Measurements from ENCODE around the gene SLC7A8. TPM values are rescaled to one million over a fixed set of nuclear protein-coding genes. Genes with fewer than 3 reads are reported as not detected.

SLC7A8 gene
- total RNA-seq, 1 experiment from 2014 or later = not detected

DNA sequence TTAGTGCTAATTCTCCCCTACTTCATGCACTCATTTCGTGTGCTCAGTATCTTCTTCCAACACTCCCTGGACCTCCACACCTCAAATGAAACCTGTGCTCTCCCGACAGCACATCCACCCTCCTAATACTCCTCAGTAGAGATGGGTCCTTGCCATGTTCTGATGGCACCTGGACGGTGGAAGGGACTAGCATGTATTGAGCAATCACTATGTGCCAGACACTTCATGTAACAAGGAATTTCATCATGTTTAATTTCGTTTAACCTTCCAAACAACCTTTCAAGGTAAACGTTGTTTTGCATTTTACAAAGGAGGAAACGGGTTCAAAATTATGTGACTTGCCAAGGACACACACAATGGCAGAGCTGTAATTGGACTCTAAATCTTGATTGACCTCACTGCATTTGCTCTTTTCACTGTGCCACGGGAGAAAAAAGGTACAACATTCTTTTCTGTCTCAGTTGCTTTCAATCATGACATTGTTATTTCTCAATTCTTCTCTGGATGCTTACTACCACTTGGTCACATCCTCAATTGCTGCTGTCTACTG is 12.2 kb upstream of the SLC7A8 start:
- H3K9me3 Mint-ChIP-seq (ENCODE audit: low read depth, unreplicated experiment) = no peaks in the 10 kb centered on the region
- CTCF ChIA-PET = interaction anchor here (0.5 kb wide), 1 partner anchor 1946 kb away, joined by 6 read pairs; no protein-coding TSS in a partner anchor
- H3K27ac Mint-ChIP-seq (ENCODE audit: unreplicated experiment) = no peak overlapping the region
- H3K4me1 Mint-ChIP-seq (ENCODE audit: low read depth, unreplicated experiment) = no peaks in the 10 kb centered on the region
- intact Hi-C loops (cut with micrococcal nuclease; ENCODE audit: unreplicated experiment) = no loop called here
- peaks cover 33% of the 10 kb centered on the region for H3K27me3 Mint-ChIP-seq (ENCODE audit: unreplicated experiment)
- TF ChIP-seq, protein P1, sequence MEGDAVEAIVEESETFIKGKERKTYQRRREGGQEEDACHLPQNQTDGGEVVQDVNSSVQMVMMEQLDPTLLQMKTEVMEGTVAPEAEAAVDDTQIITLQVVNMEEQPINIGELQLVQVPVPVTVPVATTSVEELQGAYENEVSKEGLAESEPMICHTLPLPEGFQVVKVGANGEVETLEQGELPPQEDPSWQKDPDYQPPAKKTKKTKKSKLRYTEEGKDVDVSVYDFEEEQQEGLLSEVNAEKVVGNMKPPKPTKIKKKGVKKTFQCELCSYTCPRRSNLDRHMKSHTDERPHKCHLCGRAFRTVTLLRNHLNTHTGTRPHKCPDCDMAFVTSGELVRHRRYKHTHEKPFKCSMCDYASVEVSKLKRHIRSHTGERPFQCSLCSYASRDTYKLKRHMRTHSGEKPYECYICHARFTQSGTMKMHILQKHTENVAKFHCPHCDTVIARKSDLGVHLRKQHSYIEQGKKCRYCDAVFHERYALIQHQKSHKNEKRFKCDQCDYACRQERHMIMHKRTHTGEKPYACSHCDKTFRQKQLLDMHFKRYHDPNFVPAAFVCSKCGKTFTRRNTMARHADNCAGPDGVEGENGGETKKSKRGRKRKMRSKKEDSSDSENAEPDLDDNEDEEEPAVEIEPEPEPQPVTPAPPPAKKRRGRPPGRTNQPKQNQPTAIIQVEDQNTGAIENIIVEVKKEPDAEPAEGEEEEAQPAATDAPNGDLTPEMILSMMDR (IDR thresholded peaks at IDR 0.05; ENCODE audit: unreplicated experiment) = no peak
- H3K4me3 Mint-ChIP-seq (ENCODE audit: low read depth, unreplicated experiment) = no peak overlapping the region
- no TSS peak for BruUV-seq (replicated peaks)
- DNase-seq = no peak
- H3K36me3 Mint-ChIP-seq (ENCODE audit: insufficient read depth, unreplicated experiment) = no peaks in the 10 kb centered on the region

DNA sequence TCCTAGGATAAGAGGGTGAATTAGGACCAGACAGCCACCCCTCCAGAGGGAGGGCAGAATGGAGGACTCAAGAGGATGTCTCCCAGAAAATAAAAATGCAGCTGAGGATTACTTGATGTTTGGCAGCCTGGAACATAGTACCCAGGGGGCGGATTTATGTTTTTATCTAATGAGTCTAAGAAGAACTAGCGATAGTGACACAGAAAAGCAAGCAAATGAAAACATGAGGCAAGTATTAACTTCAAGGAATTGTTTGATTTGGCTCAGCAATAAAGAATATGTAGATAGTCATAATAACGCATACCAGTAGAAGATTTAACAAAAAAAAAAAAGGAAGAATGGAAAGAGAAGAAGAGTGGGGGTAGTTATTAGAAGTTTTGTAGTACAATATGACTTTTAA is 10.0 kb upstream of the SLC7A8 start:
- TF ChIP-seq, protein P1 (IDR thresholded peaks at IDR 0.05; ENCODE audit: unreplicated experiment) = no peak
- no peaks in the 10 kb centered on the region for H3K4me1 Mint-ChIP-seq (ENCODE audit: low read depth, unreplicated experiment)
- CTCF ChIA-PET = interaction anchor here (0.5 to 0.6 kb wide), 2 partner anchors 55 to 73 kb away, joined by 3 read pairs; no protein-coding TSS in a partner anchor
- H3K27ac Mint-ChIP-seq (ENCODE audit: unreplicated experiment) = no peak overlapping the region
- DNase-seq = no peak
- no TSS peak for BruUV-seq (replicated peaks)
- H3K36me3 Mint-ChIP-seq (ENCODE audit: insufficient read depth, unreplicated experiment) = no peaks in the 10 kb centered on the region
- intact Hi-C loops (cut with micrococcal nuclease; ENCODE audit: unreplicated experiment) = no loop called here
- no peak overlapping the region for H3K4me3 Mint-ChIP-seq (ENCODE audit: low read depth, unreplicated experiment)
- peaks cover 48% of the 10 kb centered on the region for H3K27me3 Mint-ChIP-seq (ENCODE audit: unreplicated experiment)
- H3K9me3 Mint-ChIP-seq (ENCODE audit: low read depth, unreplicated experiment) = no peaks in the 10 kb centered on the region

DNA sequence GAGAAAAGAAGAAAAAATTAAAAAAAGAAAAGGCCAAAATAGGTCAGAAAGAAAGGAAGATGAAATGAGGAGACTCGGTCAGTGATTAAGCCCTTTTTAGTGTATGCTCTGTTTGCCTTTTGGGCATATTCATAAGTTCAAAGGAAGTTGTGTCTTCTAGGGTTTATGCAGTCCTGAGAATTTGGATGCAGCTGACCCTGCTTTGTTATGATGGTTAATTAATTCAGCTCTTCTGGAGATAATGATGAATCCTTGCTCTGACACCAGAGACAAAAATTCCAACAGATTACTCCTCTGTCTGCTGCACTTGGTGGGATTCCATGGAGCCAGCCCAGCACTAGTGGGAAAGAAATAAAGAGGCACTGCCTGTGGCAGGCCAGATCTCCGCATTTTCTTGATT is 4.5 kb upstream of the SLC7A8 start:
- intact Hi-C loops (cut with micrococcal nuclease; ENCODE audit: unreplicated experiment) = loop anchor here (1.0 to 2.0 kb wide), 2 partner anchors 67 to 111 kb away; no protein-coding TSS in a partner anchor
- Mint-ChIP-seq H3K9me3 (ENCODE audit: low read depth, unreplicated experiment) (no peaks in the 10 kb centered on the region), H3K36me3 (ENCODE audit: insufficient read depth, unreplicated experiment) (no peaks in the 10 kb centered on the region), H3K4me3 (ENCODE audit: low read depth, unreplicated experiment) (no peak overlapping the region), H3K27me3 (ENCODE audit: unreplicated experiment) (peaks cover 21% of the 10 kb centered on the region), H3K4me1 (ENCODE audit: low read depth, unreplicated experiment) (no peaks in the 10 kb centered on the region), H3K27ac (ENCODE audit: unreplicated experiment) (no peak overlapping the region)
- no TSS peak for BruUV-seq (replicated peaks)
- CTCF ChIA-PET = interaction anchor here (0.5 to 3.2 kb wide), 4 partner anchors 16 to 202 kb away, joined by 3 to 46 read pairs (median 3); no protein-coding TSS in a partner anchor
- TF ChIP-seq, protein P1 (IDR thresholded peaks at IDR 0.05; ENCODE audit: unreplicated experiment) = no peak
- DNase-seq = no peak

DNA sequence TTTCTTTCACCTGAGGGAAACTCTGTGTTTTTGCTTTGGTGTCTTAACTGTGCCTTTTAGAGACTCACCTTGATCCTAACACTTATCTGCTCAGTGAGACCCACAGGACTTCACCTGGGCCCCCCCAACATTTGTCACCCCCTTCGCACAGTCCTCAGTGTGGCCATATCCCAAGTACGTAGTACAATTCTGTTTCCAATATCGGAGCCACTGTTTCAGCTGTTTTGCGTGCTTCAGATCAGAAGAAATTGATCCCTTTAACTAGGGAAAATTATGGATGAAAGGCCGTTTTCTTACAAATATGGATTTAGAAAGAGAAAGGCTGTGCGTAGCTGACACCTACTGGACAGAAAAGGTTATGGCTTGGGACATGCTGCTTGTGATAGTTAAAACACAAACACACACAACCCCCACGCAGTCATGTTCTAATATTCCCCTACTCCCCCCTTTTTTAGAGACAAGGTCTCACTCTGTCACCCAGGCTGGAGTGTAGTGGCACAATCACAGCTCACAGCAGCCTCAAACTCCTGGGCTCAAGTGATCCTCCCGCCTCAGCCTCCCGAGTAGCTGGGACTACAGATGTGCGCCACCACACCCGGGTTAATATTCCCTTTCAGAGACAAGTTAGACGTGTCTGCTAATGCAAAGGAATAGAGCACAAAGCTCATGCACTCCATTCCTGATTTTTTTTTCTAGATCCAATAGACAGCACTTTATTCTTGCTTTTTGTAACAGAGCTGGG is 3.6 kb upstream of the SLC7A8 start:
- TF ChIP-seq, protein P1 (IDR thresholded peaks at IDR 0.05; ENCODE audit: unreplicated experiment) = peak; percentile 34
- Mint-ChIP-seq H3K9me3 (ENCODE audit: low read depth, unreplicated experiment) (no peaks in the 10 kb centered on the region), H3K4me3 (ENCODE audit: low read depth, unreplicated experiment) (no peak overlapping the region), H3K4me1 (ENCODE audit: low read depth, unreplicated experiment) (no peaks in the 10 kb centered on the region), H3K27me3 (ENCODE audit: unreplicated experiment) (peaks cover 20% of the 10 kb centered on the region), H3K27ac (ENCODE audit: unreplicated experiment) (no peak overlapping the region), H3K36me3 (ENCODE audit: insufficient read depth, unreplicated experiment) (no peaks in the 10 kb centered on the region)
- CTCF ChIA-PET = interaction anchor here (0.5 to 3.2 kb wide), 7 partner anchors 10 to 201 kb away, joined by 3 to 46 read pairs (median 3); no protein-coding TSS in a partner anchor
- DNase-seq = peak; percentile 34
- intact Hi-C loops (cut with micrococcal nuclease; ENCODE audit: unreplicated experiment) = loop anchor here (1.0 to 2.0 kb wide), 2 partner anchors 66 to 110 kb away; no protein-coding TSS in a partner anchor
- no TSS peak for BruUV-seq (replicated peaks)

All from Calu3 (cell line).